DND-41 (cell line): ENCODE results near the gene AUTS2.

Source experiments
- EZH2 ChIP-seq: IDR thresholded peaks from 3 replicates; pipeline ENCODE4 v1.6.1; 2012; ENCODE audit warnings: borderline replicate concordance, low read depth, mild to moderate bottlenecking, moderate library complexity, low read length, inconsistent platforms; ENCODE audit not compliant: severe bottlenecking
- TF ChIP-seq, protein P1 (sequence below): IDR thresholded peaks from 2 replicates; pipeline ENCODE4 v1.5.1; 2012; ENCODE audit warnings: borderline replicate concordance, low read length, moderate library complexity, mild to moderate bottlenecking; ENCODE audit not compliant: poor library complexity, severe bottlenecking; ENCODE audit errors: extremely low read depth

DNA sequence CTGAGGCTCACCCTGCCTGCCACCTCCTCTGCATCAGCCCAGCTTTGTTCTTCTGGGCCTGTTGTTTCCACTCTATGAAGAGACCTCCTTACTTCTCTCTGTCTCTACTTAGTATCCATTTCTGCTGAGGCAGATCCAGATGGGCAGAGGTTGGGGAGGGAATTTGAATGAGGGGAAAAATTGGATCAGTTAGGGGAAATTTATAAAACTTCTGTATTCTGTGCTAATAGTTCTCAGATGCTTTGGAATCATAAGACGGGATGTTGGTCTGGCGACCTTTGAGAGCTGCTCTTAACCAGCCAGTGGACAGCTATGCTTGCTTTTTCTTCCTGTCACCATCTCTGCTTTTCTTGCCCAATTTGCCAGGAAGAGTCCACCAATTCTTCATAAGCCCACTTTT lies 55.5 kb downstream of the AUTS2 start:
- TF ChIP-seq, protein P1, sequence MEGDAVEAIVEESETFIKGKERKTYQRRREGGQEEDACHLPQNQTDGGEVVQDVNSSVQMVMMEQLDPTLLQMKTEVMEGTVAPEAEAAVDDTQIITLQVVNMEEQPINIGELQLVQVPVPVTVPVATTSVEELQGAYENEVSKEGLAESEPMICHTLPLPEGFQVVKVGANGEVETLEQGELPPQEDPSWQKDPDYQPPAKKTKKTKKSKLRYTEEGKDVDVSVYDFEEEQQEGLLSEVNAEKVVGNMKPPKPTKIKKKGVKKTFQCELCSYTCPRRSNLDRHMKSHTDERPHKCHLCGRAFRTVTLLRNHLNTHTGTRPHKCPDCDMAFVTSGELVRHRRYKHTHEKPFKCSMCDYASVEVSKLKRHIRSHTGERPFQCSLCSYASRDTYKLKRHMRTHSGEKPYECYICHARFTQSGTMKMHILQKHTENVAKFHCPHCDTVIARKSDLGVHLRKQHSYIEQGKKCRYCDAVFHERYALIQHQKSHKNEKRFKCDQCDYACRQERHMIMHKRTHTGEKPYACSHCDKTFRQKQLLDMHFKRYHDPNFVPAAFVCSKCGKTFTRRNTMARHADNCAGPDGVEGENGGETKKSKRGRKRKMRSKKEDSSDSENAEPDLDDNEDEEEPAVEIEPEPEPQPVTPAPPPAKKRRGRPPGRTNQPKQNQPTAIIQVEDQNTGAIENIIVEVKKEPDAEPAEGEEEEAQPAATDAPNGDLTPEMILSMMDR = no peak
- no peak for TF ChIP-seq EZH2
